GM06990 (cell line): ENCODE data around the gene HCFC2.
A peak's percentile ranks its signal among the peaks of the same experiment; 100 is the strongest.

Experiments
- DNase-seq: peaks from one replicate; pipeline ENCODE4 v3.0.0-alpha.2; 2011; ENCODE audit not compliant: insufficient read length; ENCODE audit errors: extremely low read depth
- H3K27me3 ChIP-seq: replicated peaks from 2 replicates; pipeline ENCODE4 v1.6.0; 2011; ENCODE audit warnings: low read length; ENCODE audit not compliant: control insufficient read depth, insufficient read depth
- H3K36me3 ChIP-seq: 2 replicates; pipeline ENCODE4 v1.5.1; 2011; ENCODE audit warnings: low read length; ENCODE audit not compliant: control insufficient read depth, insufficient read depth
- H3K4me3 ChIP-seq: replicated peaks from 2 replicates; pipeline ENCODE4 v1.5.1; 2011; ENCODE audit warnings: low read depth, mild to moderate bottlenecking, control low read depth, low read length
- CTCF ChIP-seq: IDR thresholded peaks from 2 replicates; pipeline ENCODE4 v1.5.1; 2011; ENCODE audit warnings: low read length, control low read depth, mild to moderate bottlenecking, inconsistent platforms; ENCODE audit not compliant: insufficient read depth, poor library complexity, severe bottlenecking

HCFC2 gene

GRCh38 chr12:104059963-104060362 is 4.4 kb upstream of the HCFC2 start:
- no peak for DNase-seq
- no peak overlapping the region for H3K4me3 ChIP-seq
- no peaks in the 10 kb centered on the region for H3K27me3 ChIP-seq
- TF ChIP-seq CTCF, result no peak
- H3K36me3 ChIP-seq, result no peaks in the 10 kb centered on the region

DNA sequence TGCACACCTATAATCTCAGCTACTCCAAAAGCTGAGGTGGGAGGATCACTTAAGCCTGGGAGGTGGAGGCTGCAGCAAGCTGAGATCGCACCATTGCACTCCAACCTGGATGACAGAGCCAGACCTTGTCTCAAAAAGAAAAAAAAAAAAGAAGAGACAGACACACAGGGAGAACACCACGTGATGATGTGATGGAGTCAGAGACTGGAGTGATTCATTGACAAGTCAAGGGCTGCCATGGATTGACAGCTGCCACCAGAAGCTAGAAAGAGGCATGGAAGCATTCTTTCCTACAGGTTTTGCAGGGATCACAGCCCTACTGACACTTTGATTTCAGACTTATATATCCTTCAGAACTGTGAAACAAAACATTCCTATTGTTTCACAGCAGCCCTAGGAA is 3.5 kb upstream of the HCFC2 start:
- no peaks in the 10 kb centered on the region for H3K36me3 ChIP-seq
- TF ChIP-seq CTCF, result no peak
- no peak for DNase-seq
- H3K27me3 ChIP-seq, result no peaks in the 10 kb centered on the region
- no peak overlapping the region for H3K4me3 ChIP-seq

DNA sequence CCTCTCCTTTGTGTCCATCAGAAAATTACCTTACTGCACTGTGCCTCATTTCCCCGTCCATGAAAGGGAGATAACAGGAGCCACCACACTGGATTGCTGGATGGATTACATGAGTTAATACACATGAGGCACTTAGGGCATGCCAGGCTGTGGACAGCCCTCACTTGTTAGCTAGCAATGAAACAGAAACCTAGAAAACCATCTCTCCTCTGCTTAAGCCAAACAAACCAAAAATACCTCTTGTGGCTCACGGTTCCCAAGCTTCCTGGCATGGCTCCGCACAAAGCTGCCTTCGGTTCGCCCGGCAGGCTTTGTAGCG is 660 bp upstream of the HCFC2 start:
- DNase-seq, result no peak
- H3K36me3 ChIP-seq, result no peaks in the 10 kb centered on the region
- peak overlapping the region; percentile 95 for H3K4me3 ChIP-seq
- no peak for TF ChIP-seq CTCF
- H3K27me3 ChIP-seq, result no peaks in the 10 kb centered on the region

GRCh38 chr12:104064842-104065427 is 604 bp downstream of the HCFC2 start:
- DNase-seq, result no peak
- TF ChIP-seq CTCF, result no peak

DNA sequence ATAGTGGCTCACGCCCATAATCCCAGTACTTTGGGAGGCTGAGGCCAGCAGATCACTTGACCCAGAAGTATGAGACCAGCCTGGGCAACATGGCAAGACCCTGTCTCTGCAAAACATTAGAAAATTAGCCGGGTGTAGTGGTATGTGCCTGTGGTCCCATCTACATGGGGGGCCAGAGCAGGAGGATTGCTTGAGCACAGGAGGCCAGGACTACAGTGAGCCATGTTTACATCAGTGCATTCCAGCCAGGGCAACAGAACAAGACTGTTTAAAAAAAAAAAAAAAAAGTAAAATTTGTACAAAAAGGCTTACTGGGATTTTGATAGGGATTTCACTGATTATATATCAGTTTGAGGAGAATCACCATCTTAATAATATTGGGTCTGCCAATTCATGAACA is 7.8 kb downstream of the HCFC2 start:
- TF ChIP-seq CTCF, result no peak
- no peak overlapping the region for H3K4me3 ChIP-seq
- DNase-seq, result no peak
- no peaks in the 10 kb centered on the region for H3K36me3 ChIP-seq
- no peaks in the 10 kb centered on the region for H3K27me3 ChIP-seq

More at GRCh38 chr12:104064842-104065427, 604 bp downstream of the HCFC2 start:
- no peaks in the 10 kb centered on the region for H3K27me3 ChIP-seq
- peak overlapping the region; percentile 95 for H3K4me3 ChIP-seq
- no peaks in the 10 kb centered on the region for H3K36me3 ChIP-seq

- Histone ChIP-seq H3K36me3 (no peaks in the 10 kb centered on the region), H3K4me3 (no peak overlapping the region), H3K27me3 (no peaks in the 10 kb centered on the region)
- DNase-seq, result no peak
- no peak for TF ChIP-seq CTCF
These were observed 9.4 kb downstream of the HCFC2 start for GRCh38 chr12:104073699-104074098.
